GM18858 (cell line): ENCODE measurements around the gene GPX5.

Experiments used
- ATAC-seq: cut with Tn5 transposase; IDR thresholded peaks from one replicate; pipeline ENCODE4 v1.9.1; 2021; ENCODE audit not compliant: unreplicated experiment

Gene GPX5

GRCh38 chr6:28553384-28553985, 27.8 kb downstream of the GPX5 start:
- no peak for ATAC-seq

- no peak for ATAC-seq
Measured at GRCh38 chr6:28553986-28554881, 28.6 kb downstream of the GPX5 start.

- no peak for ATAC-seq
Measured at GRCh38 chr6:28555136-28555535, 29.5 kb downstream of the GPX5 start.

- no peak for ATAC-seq
Measured at GRCh38 chr6:28558629-28559028, 32.9 kb downstream of the GPX5 start.

- no peak for ATAC-seq
Measured at GRCh38 chr6:28563430-28564095, 37.9 kb downstream of the GPX5 start.

DNA sequence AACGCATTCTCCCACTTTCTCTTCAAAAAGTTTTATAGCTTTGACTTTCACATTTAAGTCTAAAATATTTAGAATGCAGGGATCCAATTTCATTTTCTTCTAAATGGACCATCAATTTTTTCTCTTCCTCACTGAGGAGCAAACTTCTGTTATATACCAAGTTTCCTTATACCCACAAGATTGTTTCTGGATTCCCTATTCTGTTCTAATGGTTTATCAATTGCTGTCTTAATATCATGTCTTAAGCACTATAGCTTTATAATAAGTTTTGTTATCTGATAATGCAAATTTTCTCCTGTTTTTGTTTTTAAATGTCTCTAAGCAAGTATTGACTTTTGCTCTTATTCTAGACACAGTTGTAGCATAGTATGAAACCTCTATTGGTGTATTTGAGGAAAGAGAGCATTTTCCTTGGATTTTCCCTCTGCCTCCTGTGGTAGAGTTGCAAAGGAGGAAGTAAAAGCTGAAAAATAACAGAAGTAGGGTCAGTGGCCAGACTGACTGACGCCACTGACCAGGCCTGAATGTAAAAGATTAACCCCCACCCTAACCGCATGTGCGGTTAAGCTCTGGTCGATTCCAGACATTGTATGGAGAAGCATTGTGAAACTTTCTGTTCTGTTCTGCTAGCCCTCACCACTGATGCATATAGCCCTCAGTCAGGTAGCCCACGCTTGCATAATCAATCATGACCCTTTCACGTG, 40.3 kb downstream of the GPX5 start:
- no peak for ATAC-seq

DNA sequence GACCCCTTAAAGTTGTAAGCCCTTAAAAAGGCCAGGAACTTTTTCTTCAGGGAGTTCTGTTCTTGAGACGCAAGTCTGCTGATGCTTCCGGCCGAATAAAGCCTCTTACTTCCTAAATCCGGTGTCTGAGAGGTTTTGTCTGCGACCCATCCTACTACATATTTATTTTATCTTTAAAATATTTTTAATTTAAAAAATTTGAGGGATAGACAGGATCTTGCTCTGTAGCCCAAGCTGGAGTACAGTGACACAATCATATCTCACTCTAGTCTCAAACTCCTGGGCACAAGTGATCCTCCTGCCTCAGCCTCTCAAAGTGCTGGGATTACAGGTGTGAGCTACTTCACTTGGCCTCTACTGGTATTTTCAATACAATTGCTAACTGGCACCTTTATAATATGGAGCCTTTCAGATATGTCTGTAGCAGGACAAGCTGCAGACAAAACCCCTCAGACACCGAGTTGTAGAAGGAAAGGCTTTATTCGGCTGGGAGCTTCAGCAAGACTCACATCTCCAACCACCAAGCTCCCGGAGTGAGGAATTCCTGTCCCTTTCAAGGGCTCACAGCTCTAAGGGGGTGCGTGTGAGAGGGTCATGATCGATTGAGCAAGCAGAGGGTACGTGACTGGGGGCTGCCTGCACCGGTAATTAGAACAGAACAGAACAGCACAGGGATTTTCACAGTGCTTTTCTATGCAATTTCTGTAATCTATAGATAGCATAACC, 41.0 kb downstream of the GPX5 start:
- ATAC-seq: no peak

DNA sequence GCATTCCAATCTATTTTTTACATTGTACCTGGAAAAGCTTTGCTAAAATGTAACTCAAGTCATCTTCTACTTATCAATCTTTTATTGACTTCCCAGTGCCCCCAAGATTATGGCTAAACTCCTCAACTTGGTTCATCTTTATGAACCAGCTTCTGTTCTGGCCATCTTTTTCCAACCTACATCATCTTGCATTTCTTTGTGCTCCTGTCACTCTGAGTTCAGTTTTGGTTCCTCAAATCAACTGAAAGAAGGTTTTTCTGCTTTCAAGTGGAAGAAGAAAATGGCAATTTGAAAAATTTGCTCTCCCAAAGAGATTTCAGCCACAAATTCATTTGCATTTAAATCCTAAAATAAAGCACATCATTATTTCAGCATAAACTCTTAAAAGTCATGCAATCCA, 41.8 kb downstream of the GPX5 start:
- ATAC-seq: no peak

DNA sequence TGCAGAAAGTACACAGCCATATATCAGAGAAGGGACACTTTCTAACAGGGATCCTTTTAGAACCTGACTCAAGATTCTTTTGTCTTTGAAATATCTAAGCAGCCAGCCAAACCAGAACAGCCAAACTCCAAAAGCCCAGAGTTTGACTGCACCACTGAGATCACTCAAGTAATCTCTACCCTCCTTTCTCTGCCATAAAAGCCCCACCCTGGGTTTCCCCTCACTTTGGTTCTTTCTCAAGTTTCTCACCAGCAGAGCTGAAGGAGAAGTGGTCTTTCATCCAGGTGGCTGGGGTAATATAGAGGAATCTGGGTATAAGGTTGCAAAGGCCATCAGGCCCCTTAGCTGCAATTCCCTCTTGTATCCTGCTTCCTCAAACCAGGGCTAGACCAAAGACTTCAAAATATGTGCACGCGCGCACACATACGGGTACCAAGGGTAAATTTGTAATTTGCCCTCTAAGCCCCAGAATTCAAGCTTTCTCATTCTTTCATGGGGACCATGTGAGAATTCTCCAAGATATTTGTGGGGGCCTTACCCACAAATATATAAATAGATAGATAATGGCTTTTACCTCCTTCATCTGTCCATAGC, 42.9 kb downstream of the GPX5 start:
- ATAC-seq: no peak

DNA sequence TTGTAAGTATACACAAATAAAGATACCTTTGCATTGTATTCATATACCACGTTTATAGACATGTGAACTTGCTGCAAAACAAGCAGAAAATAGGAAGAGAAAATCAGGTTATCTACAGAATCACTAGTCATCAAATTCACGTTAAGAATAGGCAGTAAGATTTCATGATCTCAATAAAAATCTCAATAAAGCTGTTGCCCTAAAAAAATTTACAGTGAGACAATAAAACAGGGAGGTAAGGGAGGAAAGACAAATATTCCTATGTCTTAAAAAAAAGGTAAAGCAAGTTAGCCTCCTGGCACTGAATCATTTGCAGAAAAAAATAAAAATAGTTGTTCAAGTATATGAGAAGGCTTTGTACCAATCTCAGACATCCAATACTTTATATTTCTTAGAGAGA, 44.1 kb downstream of the GPX5 start:
- no peak for ATAC-seq

GRCh38 chr6:28580475-28580874, 54.8 kb downstream of the GPX5 start:
- no peak for ATAC-seq

DNA sequence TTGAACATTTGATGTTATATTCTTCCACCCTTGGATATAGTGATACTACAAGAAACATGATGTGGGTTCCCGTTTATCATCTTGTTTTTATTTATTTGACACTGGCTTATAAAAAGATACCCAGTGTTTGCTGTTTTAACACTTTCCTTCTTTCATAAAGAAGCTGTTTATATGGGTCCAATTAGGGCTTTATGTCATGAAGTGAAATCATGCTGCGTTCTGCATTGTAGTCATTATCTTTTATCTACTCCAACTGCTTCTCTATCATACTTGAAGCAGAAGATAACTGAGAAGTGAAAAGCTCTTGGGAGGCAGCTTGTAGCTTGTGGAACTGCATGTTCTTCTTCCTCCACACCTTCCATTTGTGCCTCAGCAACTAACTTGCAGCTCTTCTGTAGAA, 57.8 kb downstream of the GPX5 start:
- no peak for ATAC-seq
